SK-N-SH (cell line): Measurements from ENCODE around the gene PAFAH1B1. TPM values are rescaled to one million over a fixed set of nuclear protein-coding genes. Genes with fewer than 3 reads are reported as not detected.

ENCODE experiments used
- CTCF ChIA-PET: fragments of 300-600, 350-600 bp; formaldehyde crosslinking; extraction: SDS; loops from one replicate; lab custom pipeline; 2021; lab: Yijun Ruan, JAX
- POLR2A ChIA-PET: fragments of 350-600 bp; sonication (Branson Sonifier 250); formaldehyde crosslinking; extraction: SDS; loops from one replicate; lab custom pipeline; 2020; ENCODE audit warnings: antibody characterized with exemption, inconsistent platforms; lab: Yijun Ruan, JAX
- DNase-seq: peaks from one replicate; pipeline ENCODE4 v3.0.0; 2012
- H2AFZ ChIP-seq: fragments of 200-600 bp; sonication (generic); 2 replicates; pipeline ENCODE4 v1.8.1; 2016; ENCODE audit warnings: antibody characterized with exemption, mild to moderate bottlenecking, low read depth
- H3F3A ChIP-seq: fragments of 200-600 bp; sonication (generic); replicated peaks from 2 replicates; pipeline ENCODE3; 2016; ENCODE audit warnings: antibody characterized with exemption, mild to moderate bottlenecking; ENCODE audit not compliant: insufficient read depth
- H3K27ac ChIP-seq, 2 experiments: fragments of 200-500 bp in 1 of 2; fragments of 200-600 bp in 1 of 2; sonication (Bioruptor generic) in 1 of 2; sonication (generic), shearing (Covaris generic) in 1 of 2; 2 replicates each; pipeline versions ENCODE4 v1.5.1 to v1.6.1; 2014 to 2016; ENCODE audit warnings: low read depth in 2 of 2, inconsistent platforms in 1 of 2, low read length in 1 of 2, mild to moderate bottlenecking in 1 of 2, mixed read lengths in 1 of 2
- H3K27me3 ChIP-seq: fragments of 200-600 bp; sonication (generic), shearing (Covaris generic); 2 replicates; pipeline ENCODE4 v1.6.1; 2016; ENCODE audit warnings: mixed run types; ENCODE audit not compliant: insufficient read depth
- H3K36me3 ChIP-seq, 2 experiments: fragments of 200-500 bp in 1 of 2; fragments of 200-600 bp in 1 of 2; sonication (Bioruptor generic) in 1 of 2; sonication (generic) in 1 of 2; replicated peaks in 1 of 2; 2 replicates each; pipeline versions ENCODE3 to v1.5.1; 2014 to 2016; ENCODE audit warnings: low read length in 1 of 2, mild to moderate bottlenecking in 1 of 2; ENCODE audit not compliant: insufficient read depth in 2 of 2, control insufficient read depth in 1 of 2
- H3K4me1 ChIP-seq, 2 experiments: fragments of 200-500 bp in 1 of 2; fragments of 200-600 bp in 1 of 2; sonication (Bioruptor generic) in 1 of 2; sonication (generic), shearing (Covaris generic) in 1 of 2; 2 replicates each; pipeline versions ENCODE4 v1.5.1 to v1.6.1; 2014 to 2016; ENCODE audit warnings: low read depth in 1 of 2, low read length in 1 of 2, mixed run types in 1 of 2; ENCODE audit not compliant: insufficient read depth in 2 of 2, control insufficient read depth in 1 of 2
- H3K4me2 ChIP-seq: fragments of 200-600 bp; sonication (generic), shearing (Covaris generic); 2 replicates; pipeline ENCODE4 v1.6.1; 2017; ENCODE audit warnings: mixed run types
- H3K4me3 ChIP-seq, 2 experiments: fragments of 200-500 bp in 1 of 2; fragments of 200-600 bp in 1 of 2; sonication (Bioruptor generic) in 1 of 2; sonication (generic), shearing (Covaris generic) in 1 of 2; 2 replicates each; pipeline versions ENCODE4 v1.5.1 to v1.8.1; 2014 to 2016; ENCODE audit warnings: low read depth in 2 of 2, inconsistent platforms in 1 of 2, low read length in 1 of 2, mild to moderate bottlenecking in 1 of 2, mixed read lengths in 1 of 2, moderate library complexity in 1 of 2
- H3K79me2 ChIP-seq: fragments of 200-600 bp; sonication (generic); 2 replicates; pipeline ENCODE4 v1.8.1; 2017; ENCODE audit warnings: mild to moderate bottlenecking; ENCODE audit not compliant: insufficient read depth
- H3K9ac ChIP-seq: fragments of 200-600 bp; sonication (generic); 2 replicates; pipeline ENCODE4 v1.6.1; 2017; ENCODE audit warnings: mixed run types
- H3K9me2 ChIP-seq: fragments of 200-600 bp; sonication (generic); 2 replicates; pipeline ENCODE4 v1.6.1; 2017; ENCODE audit warnings: mixed run types
- H3K9me3 ChIP-seq: fragments of 200-600 bp; sonication (generic); 2 replicates; pipeline ENCODE4 v1.6.1; 2017; ENCODE audit warnings: mixed run types, mild to moderate bottlenecking, moderate library complexity
- H4K20me1 ChIP-seq: fragments of 200-600 bp; sonication (generic); 2 replicates; pipeline ENCODE4 v1.6.1; 2017; ENCODE audit warnings: mild to moderate bottlenecking, mixed run types; ENCODE audit not compliant: insufficient read depth
- FOSL2 ChIP-seq: IDR thresholded peaks from 2 replicates; pipeline ENCODE4 v1.4.0; 2012; ENCODE audit warnings: low read depth, mild to moderate bottlenecking, moderate library complexity, borderline replicate concordance
- FOXM1 ChIP-seq: IDR thresholded peaks from 2 replicates; pipeline ENCODE4 v1.4.0; 2012; ENCODE audit warnings: low read depth, mild to moderate bottlenecking
- GABPA ChIP-seq: IDR thresholded peaks from 2 replicates; pipeline ENCODE4 v1.4.0; 2012; ENCODE audit warnings: low read depth, mild to moderate bottlenecking
- JUND ChIP-seq: IDR thresholded peaks from 2 replicates; pipeline ENCODE4 v1.4.0; 2012
- MEF2A ChIP-seq: IDR thresholded peaks from 2 replicates; pipeline ENCODE4 v1.4.0; 2012; ENCODE audit warnings: low read depth, borderline replicate concordance
- MXI1 ChIP-seq: IDR thresholded peaks from 2 replicates; pipeline ENCODE4 v1.6.1; 2012; ENCODE audit warnings: mild to moderate bottlenecking, low read depth, low read length, improper control_type of control experiment
- RCOR1 ChIP-seq: fragments of 150-350 bp; IDR thresholded peaks from 2 replicates; pipeline ENCODE4 v1.6.1; 2017; ENCODE audit warnings: antibody characterized with exemption, low read length
- RXRA ChIP-seq: IDR thresholded peaks from 2 replicates; pipeline ENCODE4 v1.4.0; 2012; ENCODE audit warnings: low read depth, mild to moderate bottlenecking, borderline replicate concordance
- SIN3A ChIP-seq: IDR thresholded peaks from 2 replicates; pipeline ENCODE4 v1.6.1; 2012; ENCODE audit warnings: low read depth, mild to moderate bottlenecking, low read length, moderate library complexity, borderline replicate concordance
- TEAD4 ChIP-seq: IDR thresholded peaks from 2 replicates; pipeline ENCODE4 v1.4.0; 2012; ENCODE audit warnings: mild to moderate bottlenecking, borderline replicate concordance; ENCODE audit not compliant: insufficient read depth
- ZBTB33 ChIP-seq: IDR thresholded peaks from 2 replicates; pipeline ENCODE4 v1.4.0; 2012; ENCODE audit warnings: low read depth, borderline replicate concordance
- WGBS: methylation state at CpG from one replicate; pipeline ENCODE4 v1.1.6; 2017; ENCODE audit warnings: low lambda C conversion rate; 5-methylcytosine and 5-hydroxymethylcytosine counted together
- polyA plus RNA-seq, 3 experiments: library from polyadenylated mRNA; depleted of rRNA; stranded (reverse); fragments of >200 nt; gene quantifications; 2 replicates each; pipeline ENCODE4 v1.2.3, GENCODE V29; 2012
- TF ChIP-seq, protein P1 (sequence below): fragments of 200-600 bp; sonication (generic); IDR thresholded peaks from 2 replicates; pipeline ENCODE4 v1.6.1; 2017; ENCODE audit warnings: antibody characterized with exemption, mild to moderate bottlenecking, moderate library complexity
- TF ChIP-seq, protein P2 (sequence below): fragments of 150-350 bp; IDR thresholded peaks from 2 replicates; pipeline ENCODE4 v1.6.1; 2016; ENCODE audit warnings: mild to moderate bottlenecking, low read depth, low read length
- TF ChIP-seq, protein P3 (sequence below): IDR thresholded peaks from 2 replicates; pipeline ENCODE4 v1.6.1; 2012; ENCODE audit warnings: mild to moderate bottlenecking, low read depth, low read length, moderate library complexity
- TF ChIP-seq, protein P4 (sequence below): IDR thresholded peaks from 2 replicates; pipeline ENCODE4 v1.4.0; 2012; ENCODE audit warnings: low read depth, borderline replicate concordance
- TF ChIP-seq, protein P5 (sequence below): fragments of 150-350 bp; IDR thresholded peaks from 2 replicates; pipeline ENCODE4 v1.6.1; 2017; ENCODE audit warnings: antibody characterized with exemption, low read length, low read depth, borderline replicate concordance

The PAFAH1B1 gene
- polyA plus RNA-seq, 1 of the 3 experiments (the other 2 are of a cell fraction), result 37.3 TPM

DNA sequence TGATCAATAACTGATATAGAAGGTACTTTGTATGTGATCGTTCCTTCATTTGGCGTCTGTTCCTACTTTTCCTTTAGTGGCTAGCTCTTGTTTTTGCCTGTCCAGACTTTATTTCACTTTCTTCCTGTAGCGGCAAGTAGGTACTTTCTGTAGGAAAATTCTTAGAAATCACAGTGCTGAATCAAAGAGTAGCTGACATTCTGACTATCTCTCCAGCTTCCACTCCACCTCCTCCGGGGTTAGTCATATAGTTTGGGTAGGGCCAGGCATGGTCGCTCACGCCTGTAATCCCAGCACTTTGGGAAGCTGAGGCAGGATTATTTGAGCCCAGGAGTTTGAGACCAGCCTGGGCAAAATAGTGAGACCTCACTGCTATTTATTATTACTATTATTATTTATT, 29.9 kb upstream of the PAFAH1B1 start:
- no peak for TF ChIP-seq MEF2A
- TF ChIP-seq, all 33 proteins: peak for 0
- Histone ChIP-seq H3K9ac (no peak overlapping the region), H3K27me3 (no peaks in the 10 kb centered on the region), H2AFZ (no peak overlapping the region), H4K20me1 (no peaks in the 10 kb centered on the region), H3K36me3 (no peaks in the 10 kb centered on the region), H3K9me3 (no peaks in the 10 kb centered on the region), H3K9me2 (no peaks in the 10 kb centered on the region), H3F3A (no peaks in the 10 kb centered on the region), H3K27ac (no peak overlapping the region), H3K4me2 (no peak overlapping the region), H3K79me2 (no peaks in the 10 kb centered on the region), H3K4me3 (no peak overlapping the region), H3K4me1 (no peaks in the 10 kb centered on the region)
- 87% methylated on average over 6 of the region's 6 CpGs for WGBS
- no peak for DNase-seq
- ChIA-PET CTCF (no interaction called here), POLR2A (no interaction called here)

- no peaks in the 10 kb centered on the region for H3K9me2 ChIP-seq
- H3K4me3 ChIP-seq, result no peak overlapping the region
- H3K9me3 ChIP-seq, result no peaks in the 10 kb centered on the region
- POLR2A ChIA-PET, result no interaction called here
- no peak overlapping the region for H3K4me2 ChIP-seq
- CTCF ChIA-PET, result no interaction called here
- DNase-seq, result no peak
- no peaks in the 10 kb centered on the region for H4K20me1 ChIP-seq
- H3K4me1 ChIP-seq, result no peaks in the 10 kb centered on the region
- WGBS, result 67% methylated on average over 5 of the region's 5 CpGs
- no peaks in the 10 kb centered on the region for H3K36me3 ChIP-seq
- H3K27me3 ChIP-seq, result no peaks in the 10 kb centered on the region
- H3K79me2 ChIP-seq, result no peaks in the 10 kb centered on the region
- H3K9ac ChIP-seq, result no peak overlapping the region
- no peak overlapping the region; the same call in 1 of the 2 replicates for H2AFZ ChIP-seq
- no peak overlapping the region for H3K27ac ChIP-seq
- no peaks in the 10 kb centered on the region for H3F3A ChIP-seq
- no peak for TF ChIP-seq MEF2A
- TF ChIP-seq TEAD4, result no peak
- TF ChIP-seq, protein P1, sequence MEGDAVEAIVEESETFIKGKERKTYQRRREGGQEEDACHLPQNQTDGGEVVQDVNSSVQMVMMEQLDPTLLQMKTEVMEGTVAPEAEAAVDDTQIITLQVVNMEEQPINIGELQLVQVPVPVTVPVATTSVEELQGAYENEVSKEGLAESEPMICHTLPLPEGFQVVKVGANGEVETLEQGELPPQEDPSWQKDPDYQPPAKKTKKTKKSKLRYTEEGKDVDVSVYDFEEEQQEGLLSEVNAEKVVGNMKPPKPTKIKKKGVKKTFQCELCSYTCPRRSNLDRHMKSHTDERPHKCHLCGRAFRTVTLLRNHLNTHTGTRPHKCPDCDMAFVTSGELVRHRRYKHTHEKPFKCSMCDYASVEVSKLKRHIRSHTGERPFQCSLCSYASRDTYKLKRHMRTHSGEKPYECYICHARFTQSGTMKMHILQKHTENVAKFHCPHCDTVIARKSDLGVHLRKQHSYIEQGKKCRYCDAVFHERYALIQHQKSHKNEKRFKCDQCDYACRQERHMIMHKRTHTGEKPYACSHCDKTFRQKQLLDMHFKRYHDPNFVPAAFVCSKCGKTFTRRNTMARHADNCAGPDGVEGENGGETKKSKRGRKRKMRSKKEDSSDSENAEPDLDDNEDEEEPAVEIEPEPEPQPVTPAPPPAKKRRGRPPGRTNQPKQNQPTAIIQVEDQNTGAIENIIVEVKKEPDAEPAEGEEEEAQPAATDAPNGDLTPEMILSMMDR, result no peak
- no peak for TF ChIP-seq MXI1
- no peak for TF ChIP-seq RXRA
- TF ChIP-seq ZBTB33, result no peak
- no peak for TF ChIP-seq SIN3A
- no peak for TF ChIP-seq GABPA
- TF ChIP-seq, protein P2, sequence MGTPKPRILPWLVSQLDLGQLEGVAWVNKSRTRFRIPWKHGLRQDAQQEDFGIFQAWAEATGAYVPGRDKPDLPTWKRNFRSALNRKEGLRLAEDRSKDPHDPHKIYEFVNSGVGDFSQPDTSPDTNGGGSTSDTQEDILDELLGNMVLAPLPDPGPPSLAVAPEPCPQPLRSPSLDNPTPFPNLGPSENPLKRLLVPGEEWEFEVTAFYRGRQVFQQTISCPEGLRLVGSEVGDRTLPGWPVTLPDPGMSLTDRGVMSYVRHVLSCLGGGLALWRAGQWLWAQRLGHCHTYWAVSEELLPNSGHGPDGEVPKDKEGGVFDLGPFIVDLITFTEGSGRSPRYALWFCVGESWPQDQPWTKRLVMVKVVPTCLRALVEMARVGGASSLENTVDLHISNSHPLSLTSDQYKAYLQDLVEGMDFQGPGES, result no peak
- TF ChIP-seq FOSL2, result no peak
- TF ChIP-seq, protein P3, sequence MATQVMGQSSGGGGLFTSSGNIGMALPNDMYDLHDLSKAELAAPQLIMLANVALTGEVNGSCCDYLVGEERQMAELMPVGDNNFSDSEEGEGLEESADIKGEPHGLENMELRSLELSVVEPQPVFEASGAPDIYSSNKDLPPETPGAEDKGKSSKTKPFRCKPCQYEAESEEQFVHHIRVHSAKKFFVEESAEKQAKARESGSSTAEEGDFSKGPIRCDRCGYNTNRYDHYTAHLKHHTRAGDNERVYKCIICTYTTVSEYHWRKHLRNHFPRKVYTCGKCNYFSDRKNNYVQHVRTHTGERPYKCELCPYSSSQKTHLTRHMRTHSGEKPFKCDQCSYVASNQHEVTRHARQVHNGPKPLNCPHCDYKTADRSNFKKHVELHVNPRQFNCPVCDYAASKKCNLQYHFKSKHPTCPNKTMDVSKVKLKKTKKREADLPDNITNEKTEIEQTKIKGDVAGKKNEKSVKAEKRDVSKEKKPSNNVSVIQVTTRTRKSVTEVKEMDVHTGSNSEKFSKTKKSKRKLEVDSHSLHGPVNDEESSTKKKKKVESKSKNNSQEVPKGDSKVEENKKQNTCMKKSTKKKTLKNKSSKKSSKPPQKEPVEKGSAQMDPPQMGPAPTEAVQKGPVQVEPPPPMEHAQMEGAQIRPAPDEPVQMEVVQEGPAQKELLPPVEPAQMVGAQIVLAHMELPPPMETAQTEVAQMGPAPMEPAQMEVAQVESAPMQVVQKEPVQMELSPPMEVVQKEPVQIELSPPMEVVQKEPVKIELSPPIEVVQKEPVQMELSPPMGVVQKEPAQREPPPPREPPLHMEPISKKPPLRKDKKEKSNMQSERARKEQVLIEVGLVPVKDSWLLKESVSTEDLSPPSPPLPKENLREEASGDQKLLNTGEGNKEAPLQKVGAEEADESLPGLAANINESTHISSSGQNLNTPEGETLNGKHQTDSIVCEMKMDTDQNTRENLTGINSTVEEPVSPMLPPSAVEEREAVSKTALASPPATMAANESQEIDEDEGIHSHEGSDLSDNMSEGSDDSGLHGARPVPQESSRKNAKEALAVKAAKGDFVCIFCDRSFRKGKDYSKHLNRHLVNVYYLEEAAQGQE, result no peak
- TF ChIP-seq FOXM1, result no peak
- TF ChIP-seq, protein P4, sequence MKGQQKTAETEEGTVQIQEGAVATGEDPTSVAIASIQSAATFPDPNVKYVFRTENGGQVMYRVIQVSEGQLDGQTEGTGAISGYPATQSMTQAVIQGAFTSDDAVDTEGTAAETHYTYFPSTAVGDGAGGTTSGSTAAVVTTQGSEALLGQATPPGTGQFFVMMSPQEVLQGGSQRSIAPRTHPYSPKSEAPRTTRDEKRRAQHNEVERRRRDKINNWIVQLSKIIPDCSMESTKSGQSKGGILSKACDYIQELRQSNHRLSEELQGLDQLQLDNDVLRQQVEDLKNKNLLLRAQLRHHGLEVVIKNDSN, result no peak
- TF ChIP-seq, protein P5, sequence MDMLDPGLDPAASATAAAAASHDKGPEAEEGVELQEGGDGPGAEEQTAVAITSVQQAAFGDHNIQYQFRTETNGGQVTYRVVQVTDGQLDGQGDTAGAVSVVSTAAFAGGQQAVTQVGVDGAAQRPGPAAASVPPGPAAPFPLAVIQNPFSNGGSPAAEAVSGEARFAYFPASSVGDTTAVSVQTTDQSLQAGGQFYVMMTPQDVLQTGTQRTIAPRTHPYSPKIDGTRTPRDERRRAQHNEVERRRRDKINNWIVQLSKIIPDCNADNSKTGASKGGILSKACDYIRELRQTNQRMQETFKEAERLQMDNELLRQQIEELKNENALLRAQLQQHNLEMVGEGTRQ, result no peak
- TF ChIP-seq RCOR1, result no peak
- TF ChIP-seq JUND, result no peak
- TF ChIP-seq, all 33 proteins: peak for 0
Measured at GRCh38 chr17:2564877-2565276, 28.6 kb upstream of the PAFAH1B1 start.
